Measurements from ENCODE around the gene PARP8. TPM values are rescaled to one million over a fixed set of nuclear protein-coding genes. Genes with fewer than 3 reads are reported as not detected.
"Not testable (repeated sequence)": the region's sequence is repeated elsewhere in the genome, so short reads cannot be mapped to it uniquely, and the experiment has no call there.

Gene PARP8, protein sequence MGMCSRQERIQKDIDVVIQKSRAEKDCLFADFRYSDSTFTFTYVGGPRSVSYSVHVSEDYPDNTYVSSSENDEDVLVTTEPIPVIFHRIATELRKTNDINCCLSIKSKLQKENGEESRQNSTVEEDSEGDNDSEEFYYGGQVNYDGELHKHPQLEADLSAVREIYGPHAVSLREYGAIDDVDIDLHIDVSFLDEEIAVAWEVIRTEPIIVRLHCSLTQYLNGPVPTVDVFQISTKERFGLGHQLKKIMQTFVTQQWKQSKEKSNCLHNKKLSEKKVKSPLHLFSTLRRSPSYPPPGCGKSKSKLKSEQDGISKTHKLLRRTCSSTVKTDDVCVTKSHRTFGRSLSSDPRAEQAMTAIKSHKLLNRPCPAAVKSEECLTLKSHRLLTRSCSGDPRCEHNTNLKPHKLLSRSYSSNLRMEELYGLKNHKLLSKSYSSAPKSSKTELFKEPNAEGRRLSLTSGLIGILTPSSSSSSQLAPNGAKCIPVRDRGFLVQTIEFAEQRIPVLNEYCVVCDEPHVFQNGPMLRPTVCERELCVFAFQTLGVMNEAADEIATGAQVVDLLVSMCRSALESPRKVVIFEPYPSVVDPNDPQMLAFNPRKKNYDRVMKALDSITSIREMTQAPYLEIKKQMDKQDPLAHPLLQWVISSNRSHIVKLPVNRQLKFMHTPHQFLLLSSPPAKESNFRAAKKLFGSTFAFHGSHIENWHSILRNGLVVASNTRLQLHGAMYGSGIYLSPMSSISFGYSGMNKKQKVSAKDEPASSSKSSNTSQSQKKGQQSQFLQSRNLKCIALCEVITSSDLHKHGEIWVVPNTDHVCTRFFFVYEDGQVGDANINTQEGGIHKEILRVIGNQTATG
- total RNA-seq = 5.2 TPM
- long read RNA-seq, full-length matches to known transcripts = 2 of 2 reads
- long read RNA-seq, partial matches to known transcripts = 0 of 2 reads
- long read RNA-seq, other reads (novel, unspliced or antisense) = 0 of 2 reads

DNA sequence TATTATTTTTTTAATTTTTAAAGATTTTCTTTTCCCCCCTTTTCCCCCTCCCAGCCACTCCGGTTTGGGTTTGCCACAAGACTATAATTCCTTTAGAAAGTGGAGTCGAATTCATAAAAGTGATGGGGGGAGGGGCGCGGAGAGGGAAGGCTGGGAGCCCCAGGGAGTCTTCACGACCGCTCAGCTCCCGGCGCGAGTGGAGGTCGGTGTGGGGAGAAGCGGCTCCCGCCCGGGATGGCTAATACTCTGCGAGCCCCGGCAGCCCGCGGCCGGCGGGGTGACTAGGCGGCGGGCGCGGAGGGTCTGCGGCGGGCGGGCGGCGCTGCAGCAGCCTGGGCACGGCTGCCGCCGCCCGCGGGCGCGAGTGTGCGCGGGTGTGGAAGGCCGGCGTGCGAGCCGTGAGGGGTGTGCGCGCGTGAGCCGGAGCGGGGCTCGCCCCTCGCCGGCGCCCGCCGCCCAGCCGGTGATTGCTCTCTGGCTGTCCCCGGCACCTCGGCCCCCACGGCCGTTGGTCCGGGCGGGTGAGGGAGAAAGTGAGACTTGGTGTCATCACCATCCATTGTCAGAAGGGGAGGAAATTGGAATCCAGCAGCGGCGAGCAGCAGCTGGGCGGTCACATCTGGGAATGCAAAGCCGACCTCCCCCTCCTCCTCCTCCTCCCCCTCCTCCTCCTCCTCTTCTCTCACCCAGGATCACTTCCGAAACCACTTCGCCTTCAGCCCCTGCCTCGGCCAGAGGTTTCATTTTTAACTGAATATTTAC lies at the start of gene PARP8:
TSS of gene PARP8 (plus strand) at position 377 of the 762 bp plus-strand sequence. CDS start 459 bp downstream, outside the sequence.
- ATAC-seq (ENCODE audit: poor library complexity) = peak; percentile 55

DNA sequence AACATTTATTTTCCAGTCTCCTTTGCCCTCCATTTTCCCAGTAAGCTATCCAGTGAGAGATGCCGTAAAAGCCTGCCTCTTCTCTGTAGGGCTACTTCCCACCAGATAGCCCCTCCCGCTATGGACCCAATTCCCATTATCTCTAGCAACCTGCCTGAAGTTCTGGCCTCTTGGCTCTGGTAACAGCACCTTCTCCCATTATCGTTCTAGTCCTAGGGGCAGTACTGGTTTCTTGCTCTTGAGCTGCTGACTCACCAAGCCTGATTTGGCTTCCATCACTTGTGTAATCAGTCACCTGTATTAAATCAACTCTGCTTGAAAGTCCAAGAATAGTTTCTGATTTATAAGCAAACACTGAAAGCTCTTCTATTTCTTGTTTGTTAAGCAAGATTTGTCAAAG lies 42.8 kb upstream of the PARP8 start:
- intact Hi-C loops (cut with DNase I) = no loop called here
- DNase-seq (no peak), ATAC-seq (ENCODE audit: poor library complexity) (no peak)

More for the DNA sequence above, at the start of gene PARP8:
- intact Hi-C loops (cut with DNase I) = no loop called here
- peak; percentile 65 for DNase-seq

DNA sequence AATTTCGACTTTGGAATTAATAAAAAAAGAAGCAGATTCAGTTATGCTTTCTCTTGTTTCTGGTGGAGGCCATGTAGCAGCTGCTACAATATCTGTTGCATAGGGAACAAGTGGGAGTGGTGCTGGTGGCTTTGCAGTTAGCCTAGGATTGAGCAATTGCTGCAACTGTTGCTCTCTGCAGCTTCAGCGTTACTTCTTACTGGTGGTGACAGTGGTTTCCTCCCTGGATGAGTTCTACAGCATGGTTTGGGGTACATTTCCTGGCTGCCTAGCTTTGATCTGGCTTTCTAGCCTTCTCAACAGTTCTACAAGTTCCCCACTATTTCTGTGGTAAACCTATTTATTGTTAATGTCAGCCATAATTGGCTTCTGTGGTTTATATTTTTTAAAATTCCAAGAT lies 31.6 kb upstream of the PARP8 start:
- ATAC-seq (ENCODE audit: poor library complexity); intact Hi-C loops (cut with DNase I): not testable (repeated sequence)
- DNase-seq = peak; percentile 35

DNA sequence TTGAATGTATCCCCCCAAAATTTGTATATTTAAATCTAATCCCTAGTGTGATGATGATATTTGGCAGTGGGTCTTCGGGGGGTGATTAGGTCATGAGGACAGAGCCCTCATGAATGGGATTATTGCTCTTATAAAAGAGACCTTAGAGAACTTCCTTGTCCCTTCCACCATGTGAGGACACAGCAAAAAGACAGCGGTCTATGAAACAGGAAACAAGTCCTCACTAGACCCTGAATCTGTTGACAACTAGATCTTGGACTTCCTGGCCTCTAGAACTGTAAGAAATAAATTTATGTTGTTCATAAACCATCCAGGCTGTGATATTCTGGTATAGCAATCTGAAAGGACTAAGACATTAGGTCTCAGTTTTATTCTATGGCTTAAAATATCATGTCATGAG lies 28.9 kb upstream of the PARP8 start:
- intact Hi-C loops (cut with DNase I); DNase-seq; ATAC-seq (ENCODE audit: poor library complexity): not testable (repeated sequence)

GRCh38 chr5:50646591-50646990 lies 19.8 kb upstream of the PARP8 start:
- DNase-seq = no peak
- no peak for ATAC-seq (ENCODE audit: poor library complexity)
- intact Hi-C loops (cut with DNase I) = no loop called here

DNA sequence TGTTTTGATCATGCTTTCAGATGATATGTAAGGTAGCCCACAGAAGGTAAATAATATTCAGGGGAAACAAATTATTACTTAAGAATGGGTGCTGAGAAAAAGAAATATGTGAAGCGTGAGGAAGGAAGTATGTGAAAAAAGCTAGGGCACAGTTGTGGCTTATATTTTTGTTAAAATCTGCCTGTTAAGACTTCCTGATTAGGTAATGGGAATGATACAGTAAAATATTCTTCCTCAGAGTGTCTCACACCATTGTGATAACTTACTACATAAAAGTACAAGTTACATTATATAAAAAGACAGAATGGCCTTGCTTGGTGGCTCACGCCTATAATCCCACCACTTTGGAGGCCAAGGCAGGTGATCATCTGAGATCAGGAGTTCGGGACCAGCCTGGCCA lies 18.7 kb upstream of the PARP8 start:
- ATAC-seq (ENCODE audit: poor library complexity) (no peak), DNase-seq (no peak)
- intact Hi-C loops (cut with DNase I) = no loop called here

- DNase-seq = no peak
Observed at GRCh38 chr5:50653946-50654345, 12.5 kb upstream of the PARP8 start.

DNA sequence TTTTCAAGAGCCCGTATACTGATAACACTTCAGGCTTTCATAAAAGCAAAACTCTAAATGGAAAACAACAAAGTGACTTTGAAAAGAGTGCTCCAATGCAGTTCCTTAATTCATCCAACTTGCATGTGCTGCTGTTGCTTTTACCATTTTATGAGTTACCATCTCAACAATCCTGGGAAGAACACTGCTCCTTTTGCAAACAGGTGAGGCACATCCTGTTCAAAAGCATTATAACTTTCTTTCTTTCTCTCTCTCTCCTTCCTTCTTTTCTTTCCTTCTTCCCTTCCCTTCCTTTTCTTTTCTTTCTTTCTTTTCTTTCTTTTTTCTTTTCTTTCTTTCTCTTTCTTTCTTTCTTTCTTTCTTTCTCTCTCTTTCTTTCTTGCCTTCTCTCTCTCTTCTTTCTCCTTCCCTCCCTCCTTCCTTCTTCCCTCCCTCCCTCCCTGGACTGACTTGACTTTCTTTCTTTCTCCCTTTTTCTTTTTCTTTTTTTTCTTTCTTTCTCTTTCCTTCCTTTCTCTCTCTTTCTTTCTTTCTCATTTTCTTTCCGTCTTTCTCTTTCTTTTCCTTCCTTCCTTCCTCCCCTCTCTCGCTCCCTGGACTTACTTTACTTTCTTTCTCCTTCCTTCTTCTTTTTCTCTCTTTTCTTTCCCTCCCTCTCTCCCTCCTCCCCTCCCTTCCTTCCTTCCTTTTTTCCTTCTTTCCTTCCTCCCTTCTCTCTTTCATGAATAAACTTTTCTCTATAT lies 11.2 kb upstream of the PARP8 start:
- intact Hi-C loops (cut with DNase I) = no loop called here
- ATAC-seq (ENCODE audit: poor library complexity) (no peak), DNase-seq (no peak)

More at GRCh38 chr5:50653946-50654345, 12.5 kb upstream of the PARP8 start:
- intact Hi-C loops (cut with DNase I) = no loop called here
- ATAC-seq (ENCODE audit: poor library complexity) = no peak

- no peak for ATAC-seq (ENCODE audit: poor library complexity)
- DNase-seq = no peak
- intact Hi-C loops (cut with DNase I) = no loop called here
Observed at GRCh38 chr5:50655810-50656205, 10.6 kb upstream of the PARP8 start.

- ATAC-seq (ENCODE audit: poor library complexity) (no peak), DNase-seq (no peak)
- intact Hi-C loops (cut with DNase I) = no loop called here
Observed at GRCh38 chr5:50657044-50657443, 9.4 kb upstream of the PARP8 start.

DNA sequence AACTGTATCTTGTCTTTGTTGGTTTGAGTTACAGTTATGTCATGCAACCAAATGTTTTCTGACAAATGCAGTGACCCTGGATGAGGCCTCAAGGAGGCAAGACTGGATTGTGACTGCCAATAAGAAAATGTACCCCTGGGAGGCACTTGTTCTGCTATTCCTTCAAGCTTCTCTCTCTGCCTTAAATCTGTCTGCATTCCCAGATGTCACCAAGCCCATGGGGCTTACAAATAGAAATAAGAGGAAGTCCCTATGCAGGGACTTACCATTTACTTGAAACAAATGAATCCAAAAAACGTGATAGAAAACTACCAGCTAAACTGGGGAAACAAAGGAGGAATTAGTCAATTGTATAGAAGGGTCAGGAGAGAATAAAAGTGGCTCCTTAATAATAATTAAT lies 8.2 kb upstream of the PARP8 start:
- ATAC-seq (ENCODE audit: poor library complexity) (peak; percentile 38), DNase-seq (no peak)

DNA sequence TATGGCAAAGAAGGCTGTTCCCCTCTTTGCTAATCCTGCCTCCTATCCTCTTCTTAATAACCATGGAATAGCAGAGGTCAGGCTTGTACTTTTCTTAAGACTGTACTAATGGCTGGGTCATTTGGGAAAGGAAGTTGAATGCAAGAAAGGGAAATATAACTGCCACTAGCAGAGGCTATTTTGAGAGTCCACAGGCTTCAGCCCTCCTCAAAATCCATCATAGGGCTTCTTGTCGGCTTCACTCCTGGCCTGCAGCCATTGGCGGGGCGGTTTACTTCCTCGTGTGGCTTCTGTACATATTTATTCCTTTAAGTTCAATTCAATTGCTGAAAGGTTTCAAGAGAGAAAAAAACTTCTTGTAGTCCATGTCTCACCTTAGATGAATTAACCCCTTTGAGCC lies 2.8 kb upstream of the PARP8 start:
- ATAC-seq (ENCODE audit: poor library complexity) (peak; percentile 47), DNase-seq (peak; percentile 82)
- intact Hi-C loops (cut with DNase I) = no loop called here

More for the DNA sequence above, 8.2 kb upstream of the PARP8 start:
- intact Hi-C loops (cut with DNase I) = no loop called here

- ATAC-seq (ENCODE audit: poor library complexity) (no peak), DNase-seq (no peak)
- intact Hi-C loops (cut with DNase I) = no loop called here
Observed at GRCh38 chr5:50665091-50665490, 1.3 kb upstream of the PARP8 start.

DNA sequence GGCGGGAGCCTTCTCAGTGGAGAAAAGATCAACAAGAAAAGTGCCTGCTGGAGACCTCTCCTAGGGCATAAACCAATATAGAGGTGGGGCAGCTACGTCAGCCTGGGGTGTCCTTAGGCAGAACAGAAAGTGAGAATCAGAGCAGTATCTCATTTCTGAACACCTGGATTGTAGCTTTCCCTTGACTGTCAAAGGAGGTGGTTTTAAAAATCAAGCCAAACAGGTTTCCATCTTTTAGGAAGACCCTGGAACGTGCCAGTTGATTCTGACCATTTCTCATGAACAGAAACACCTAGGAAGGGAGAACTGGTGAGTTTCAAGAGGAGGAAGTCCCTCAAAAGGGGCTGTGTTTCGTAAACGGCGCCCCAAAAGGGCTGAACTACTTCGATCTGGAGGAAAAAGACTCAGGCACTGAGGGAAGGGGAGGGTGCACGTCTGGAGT lies 655 bp upstream of the PARP8 start:
- DNase-seq; ATAC-seq (ENCODE audit: poor library complexity); intact Hi-C loops (cut with DNase I): not testable (repeated sequence)

DNA sequence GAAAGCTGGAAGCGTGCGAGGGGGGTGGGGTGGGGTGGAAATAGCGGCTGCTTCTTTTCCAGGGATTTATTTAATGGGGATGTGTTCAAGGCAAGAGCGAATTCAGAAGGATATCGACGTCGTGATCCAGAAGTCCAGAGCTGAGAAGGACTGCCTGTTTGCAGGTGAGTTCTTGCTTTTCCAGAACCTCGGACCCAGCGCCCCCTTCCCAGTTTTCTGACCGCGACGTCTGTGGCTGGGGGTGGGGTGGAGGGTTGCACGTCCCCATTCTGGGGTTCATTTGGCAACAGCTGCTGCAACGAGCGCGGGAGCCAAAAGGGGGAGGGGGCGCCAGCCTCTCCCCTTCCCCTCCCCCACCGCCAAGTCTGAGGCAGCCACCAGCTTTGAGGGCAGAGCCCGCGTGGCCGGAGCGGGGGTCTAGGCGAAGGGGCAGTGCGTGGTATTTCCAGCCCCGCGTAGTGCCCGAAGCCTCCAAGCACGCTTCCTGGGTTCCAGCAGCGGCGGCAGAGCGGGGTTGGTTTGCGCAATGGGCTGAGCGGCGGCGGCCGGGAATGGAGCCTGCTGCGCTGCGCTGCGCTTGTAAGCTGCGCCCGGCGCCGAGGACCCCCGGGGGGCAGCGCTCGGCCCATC lies 701 bp downstream of the PARP8 start:
- DNase-seq = peak; percentile 82
- ATAC-seq (ENCODE audit: poor library complexity) = peak; percentile 94
- intact Hi-C loops (cut with DNase I) = no loop called here

- ATAC-seq (ENCODE audit: poor library complexity) = peak; percentile 72
- peak; percentile 74 for DNase-seq
- intact Hi-C loops (cut with DNase I) = no loop called here
Observed at GRCh38 chr5:50667653-50668595, 1.5 kb downstream of the PARP8 start.

Measured in Right ventricle myocardium superior (tissue), 1 donor.